GM12801 (cell line): ENCODE data around the gene BTAF1.

Source experiments
- TF ChIP-seq, protein P1 (sequence below): IDR thresholded peaks from one replicate; pipeline ENCODE4 v1.5.1; 2011; ENCODE audit warnings: control low read depth; ENCODE audit not compliant: insufficient read length; ENCODE audit errors: extremely low read depth

BTAF1 gene

GRCh38 chr10:91975438-91975837 lies 51.9 kb downstream of the BTAF1 start:
- TF ChIP-seq, protein P1, sequence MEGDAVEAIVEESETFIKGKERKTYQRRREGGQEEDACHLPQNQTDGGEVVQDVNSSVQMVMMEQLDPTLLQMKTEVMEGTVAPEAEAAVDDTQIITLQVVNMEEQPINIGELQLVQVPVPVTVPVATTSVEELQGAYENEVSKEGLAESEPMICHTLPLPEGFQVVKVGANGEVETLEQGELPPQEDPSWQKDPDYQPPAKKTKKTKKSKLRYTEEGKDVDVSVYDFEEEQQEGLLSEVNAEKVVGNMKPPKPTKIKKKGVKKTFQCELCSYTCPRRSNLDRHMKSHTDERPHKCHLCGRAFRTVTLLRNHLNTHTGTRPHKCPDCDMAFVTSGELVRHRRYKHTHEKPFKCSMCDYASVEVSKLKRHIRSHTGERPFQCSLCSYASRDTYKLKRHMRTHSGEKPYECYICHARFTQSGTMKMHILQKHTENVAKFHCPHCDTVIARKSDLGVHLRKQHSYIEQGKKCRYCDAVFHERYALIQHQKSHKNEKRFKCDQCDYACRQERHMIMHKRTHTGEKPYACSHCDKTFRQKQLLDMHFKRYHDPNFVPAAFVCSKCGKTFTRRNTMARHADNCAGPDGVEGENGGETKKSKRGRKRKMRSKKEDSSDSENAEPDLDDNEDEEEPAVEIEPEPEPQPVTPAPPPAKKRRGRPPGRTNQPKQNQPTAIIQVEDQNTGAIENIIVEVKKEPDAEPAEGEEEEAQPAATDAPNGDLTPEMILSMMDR, result no peak

GRCh38 chr10:91976317-91977051 lies 52.9 kb downstream of the BTAF1 start:
- TF ChIP-seq, protein P1, result no peak

- TF ChIP-seq, protein P1, result no peak
Observed at GRCh38 chr10:91977491-91977890, 53.9 kb downstream of the BTAF1 start.

GRCh38 chr10:91978585-91978984 lies 55.0 kb downstream of the BTAF1 start:
- TF ChIP-seq, protein P1, result no peak

GRCh38 chr10:91980319-91980718 lies 56.7 kb downstream of the BTAF1 start:
- TF ChIP-seq, protein P1, result no peak

- TF ChIP-seq, protein P1, result no peak
Observed at GRCh38 chr10:91983416-91983815, 59.8 kb downstream of the BTAF1 start.

DNA sequence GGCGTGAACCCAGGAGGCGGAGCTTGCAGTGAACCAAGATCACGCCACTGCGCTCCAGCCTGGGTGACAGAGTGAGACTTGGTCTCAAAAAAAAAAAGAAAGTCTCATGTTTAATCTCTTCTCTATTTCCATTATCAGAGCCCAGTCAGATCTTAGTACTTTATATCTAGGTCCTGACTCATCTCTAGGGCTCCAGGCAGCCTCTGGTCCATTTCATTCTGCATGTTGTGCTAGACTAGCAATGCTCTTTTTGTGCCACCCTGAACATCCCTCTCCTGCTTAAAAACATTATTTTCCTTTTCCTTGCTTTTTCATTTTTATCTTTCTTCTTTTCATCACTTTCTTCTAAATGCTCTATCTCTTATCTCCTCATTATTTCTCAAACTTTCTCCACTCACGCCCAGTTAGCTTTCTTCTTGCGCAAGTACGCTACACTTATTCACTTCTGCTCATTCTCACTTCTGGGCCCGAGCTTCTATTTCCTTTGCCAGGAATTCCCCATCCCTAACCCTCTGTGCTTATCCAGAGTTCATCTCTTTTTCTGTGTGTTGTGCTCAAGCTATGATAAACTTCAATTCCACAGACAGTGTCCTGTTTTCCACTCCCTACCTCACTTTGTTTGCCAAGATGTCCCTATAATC lies 63.9 kb downstream of the BTAF1 start:
- TF ChIP-seq, protein P1, result no peak
